ENCODE results near the gene DOK3.

GRCh38 chr5:177499842-177500241 is 9.8 kb downstream of the DOK3 start:
- TF ChIP-seq CTCF (IDR thresholded peaks at IDR 0.05; ENCODE audit: extremely low read depth in 1 of 2, insufficient read depth in 1 of 2, low read depth in 1 of 2, low read length in 2 of 2) (no peak), EZH2 (IDR thresholded peaks at IDR 0.05; ENCODE audit: borderline replicate concordance, low read depth, low read length, severe bottlenecking) (no peak), POLR2A (IDR thresholded peaks at IDR 0.05; ENCODE audit: low read depth, low read length) (no peak), FOS (IDR thresholded peaks at IDR 0.05; ENCODE audit: borderline replicate concordance, insufficient read depth, low read length) (no peak), POLR2AphosphoS5 (IDR thresholded peaks at IDR 0.05; ENCODE audit: insufficient read depth, low read depth, low read length) (no peak), MAX (IDR thresholded peaks at IDR 0.05; ENCODE audit: insufficient read depth, insufficient read length) (no peak), JUN (IDR thresholded peaks at IDR 0.05; ENCODE audit: borderline replicate concordance, insufficient read depth, insufficient read length, low read depth) (no peak), MYC (IDR thresholded peaks at IDR 0.05; ENCODE audit: low read depth, low read length) (no peak), GATA2 (IDR thresholded peaks at IDR 0.05; ENCODE audit: insufficient read depth, insufficient read length, low read depth, low read length) (no peak)
